Lower leg skin (tissue), 3 donors: Measurements from ENCODE around the gene GRIN2B.

Source experiments
- CTCF ChIP-seq, 3 donors: fragments of 450-650 bp; IDR thresholded peaks; one replicate each; pipeline ENCODE4 v1.5.1; 2016; ENCODE audit warnings: antibody characterized with exemption in 3 of 3, mild to moderate bottlenecking in 3 of 3, moderate library complexity in 2 of 3
- POLR2A ChIP-seq, 2 donors: fragments of 450-650 bp; IDR thresholded peaks; one replicate each; pipeline ENCODE4 v1.6.1; 2016 to 2017; ENCODE audit warnings: antibody characterized with exemption in 2 of 2, mild to moderate bottlenecking in 1 of 2, moderate library complexity in 1 of 2

DNA sequence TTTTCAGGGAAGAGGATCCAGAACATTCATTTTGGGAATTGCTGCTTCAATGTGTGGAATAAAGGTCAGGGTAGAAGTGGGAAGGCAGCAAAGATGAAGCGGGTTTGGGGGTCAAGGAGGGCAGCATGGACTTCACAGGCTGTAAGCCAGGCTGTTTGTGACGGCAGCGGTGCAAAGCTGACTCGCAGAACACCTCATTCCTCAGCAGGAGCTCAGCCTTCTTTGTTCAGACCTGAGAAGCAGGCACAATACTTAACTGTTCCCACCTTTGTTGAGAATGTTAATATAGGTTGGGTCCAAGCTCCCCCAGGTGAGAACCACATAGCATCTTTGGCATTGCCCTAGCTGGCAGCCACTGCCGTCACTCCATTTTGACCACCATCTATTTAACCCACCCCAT lies 16.7 kb downstream of the GRIN2B start:
- TF ChIP-seq CTCF (IDR thresholded peaks at IDR 0.05) (no peak), POLR2A (IDR thresholded peaks at IDR 0.05) (no peak)
